Liver (tissue), 2 donors: ENCODE results near the gene IQSEC3.

Experiments used
- CTCF ChIP-seq: fragments of 150-350 bp; IDR thresholded peaks from 2 replicates; pipeline ENCODE4 v1.5.1; 2017; ENCODE audit warnings: improper control_type of control experiment, low read depth, low read length; ENCODE audit not compliant: missing input control
- MAX ChIP-seq: IDR thresholded peaks from 2 replicates; pipeline ENCODE4 v1.6.1; 2016; ENCODE audit warnings: antibody characterized with exemption
- donor health status: healthy.

- no peak for TF ChIP-seq MAX
- no peak for TF ChIP-seq CTCF
These were observed 101.5 kb downstream of the IQSEC3 start for GRCh38 chr12:167959-168600.
